Common myeloid progenitor, CD34-positive (primary cell): ENCODE data around the gene HTT.

Experiments used
- CTCF ChIA-PET: fragments of 350-600 bp; sonication (Branson Sonifier 250); formaldehyde crosslinking; loops from one replicate; lab custom pipeline; 2021; ENCODE audit warnings: antibody characterized with exemption; lab: Charles Lee
- POLR2A ChIA-PET: fragments of 350-600 bp; sonication (Branson Sonifier 250); formaldehyde crosslinking; loops from one replicate; lab custom pipeline; 2021; ENCODE audit warnings: antibody characterized with exemption; lab: Charles Lee
- DNase-seq, 3 donors: peaks; one replicate each; pipeline versions ENCODE4 v3.0.0 to v3.0.0-alpha.2; 2013
- H3K27ac ChIP-seq, 2 experiments: 1 replicate in 1 of 2; 2 replicates in 1 of 2; pipeline ENCODE4 v1.7.0; 2013; ENCODE audit warnings: inconsistent platforms in 2 of 2, low read length in 2 of 2, mild to moderate bottlenecking in 2 of 2, low read depth in 1 of 2, moderate library complexity in 1 of 2; ENCODE audit not compliant: severe bottlenecking in 2 of 2, insufficient read depth in 1 of 2, poor library complexity in 1 of 2
- H3K27me3 ChIP-seq, 5 experiments: replicated peaks in 2 of 5; 1 replicate in 3 of 5; 2 replicates in 2 of 5; pipeline versions ENCODE4 v1.6.1 to v1.7.0; 2013; ENCODE audit warnings: low read length in 4 of 5, mild to moderate bottlenecking in 2 of 5, moderate library complexity in 2 of 5, inconsistent platforms in 1 of 5; ENCODE audit not compliant: insufficient read depth in 5 of 5, control insufficient read depth in 4 of 5
- H3K36me3 ChIP-seq, 4 experiments: 1 replicate in 2 of 4; 2 replicates in 2 of 4; pipeline versions ENCODE4 v1.6.1 to v1.7.0; 2013; ENCODE audit warnings: low read length in 3 of 4, control low read depth in 1 of 4, mild to moderate bottlenecking in 1 of 4; ENCODE audit not compliant: control insufficient read depth in 4 of 4, insufficient read depth in 4 of 4
- H3K4me1 ChIP-seq, 4 experiments: 1 replicate in 3 of 4; 2 replicates in 1 of 4; pipeline versions ENCODE4 v1.6.1 to v1.7.1; 2013; ENCODE audit warnings: low read length in 3 of 4, mild to moderate bottlenecking in 3 of 4, control low read depth in 1 of 4, inconsistent platforms in 1 of 4, moderate library complexity in 1 of 4; ENCODE audit not compliant: control insufficient read depth in 4 of 4, insufficient read depth in 4 of 4; ENCODE audit errors: control extremely low read depth in 1 of 4
- H3K4me3 ChIP-seq, 7 experiments: 1 replicate in 4 of 7; 2 replicates in 3 of 7; pipeline versions ENCODE4 v1.5.1 to v1.7.0; 2013; ENCODE audit warnings: mild to moderate bottlenecking in 7 of 7, low read length in 6 of 7, moderate library complexity in 6 of 7, inconsistent platforms in 2 of 7, low read depth in 2 of 7, control low read depth in 1 of 7; ENCODE audit not compliant: insufficient read depth in 4 of 7, control insufficient read depth in 1 of 7; ENCODE audit errors: extremely low read depth in 1 of 7
- H3K9me3 ChIP-seq, 5 experiments: 1 replicate in 4 of 5; 2 replicates in 1 of 5; pipeline versions ENCODE4 v1.6.1 to v1.7.1; 2013; ENCODE audit warnings: low read length in 4 of 5, mild to moderate bottlenecking in 2 of 5, inconsistent platforms in 1 of 5, low read depth in 1 of 5, moderate library complexity in 1 of 5; ENCODE audit not compliant: control insufficient read depth in 4 of 5, insufficient read depth in 2 of 5; ENCODE audit errors: control extremely low read depth in 1 of 5
- WGBS: methylation state at CpG from one replicate; pipeline ENCODE4 v1.1.5; 2013; ENCODE audit not compliant: insufficient coverage; 5-methylcytosine and 5-hydroxymethylcytosine counted together

The HTT gene

DNA sequence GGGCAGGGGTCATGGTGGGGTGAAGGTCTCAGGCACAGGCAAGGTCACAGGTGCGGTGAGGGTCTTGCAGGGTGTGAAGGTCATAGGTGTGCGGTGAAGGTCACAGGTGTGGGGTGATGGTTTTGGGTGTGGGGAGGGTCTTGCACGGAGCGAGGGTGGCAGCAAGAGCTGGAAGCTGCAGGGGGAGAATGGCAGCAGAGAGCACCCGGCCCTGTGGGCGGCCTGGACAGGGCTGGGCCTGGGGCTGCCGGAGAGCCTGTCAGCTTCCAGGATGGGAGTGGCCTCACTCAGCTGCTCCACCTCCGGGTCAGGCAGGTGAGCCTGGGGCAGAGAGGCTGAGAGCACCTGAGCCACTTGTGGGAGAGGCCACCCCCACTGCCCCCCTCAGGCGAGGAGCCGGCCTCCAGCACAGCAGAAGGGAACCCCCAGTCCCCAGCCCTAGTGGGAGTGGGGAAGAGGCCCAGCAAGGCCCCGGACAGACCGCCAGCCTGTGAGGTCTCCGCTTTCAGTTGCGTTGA lies 176.0 kb downstream of the HTT start:
- no peak overlapping the region for H3K27ac ChIP-seq
- DNase-seq: no peak
- H3K9me3 ChIP-seq: no peaks in the 10 kb centered on the region
- ChIA-PET CTCF (no interaction called here), POLR2A (no interaction called here)
- H3K36me3 ChIP-seq: no peaks in the 10 kb centered on the region
- WGBS: 92% methylated on average over 12 of the region's 14 CpGs
- H3K4me3 ChIP-seq: no peak overlapping the region
- no peaks in the 10 kb centered on the region for H3K27me3 ChIP-seq
- H3K4me1 ChIP-seq: peaks cover 0 to 9% (median 6%) of the 10 kb centered on the region in 4 experiments

GRCh38 chr4:3250956-3251690 lies 176.6 kb downstream of the HTT start:
- ChIA-PET CTCF (no interaction called here), POLR2A (no interaction called here)
- no peak for DNase-seq
- Histone ChIP-seq H3K27ac (no peak overlapping the region), H3K4me3 (no peak overlapping the region), H3K36me3 (no peaks in the 10 kb centered on the region), H3K27me3 (no peaks in the 10 kb centered on the region), H3K4me1 (peaks cover 0 to 6% (median 3%) of the 10 kb centered on the region in 4 experiments), H3K9me3 (no peaks in the 10 kb centered on the region)
- WGBS: 98% methylated on average over 8 of the region's 19 CpGs

- 95% methylated on average over 10 of the region's 11 CpGs for WGBS
- ChIA-PET POLR2A (no interaction called here), CTCF (no interaction called here)
- H3K4me3 ChIP-seq: no peak overlapping the region
- no peaks in the 10 kb centered on the region for H3K9me3 ChIP-seq
- DNase-seq: no peak
- no peaks in the 10 kb centered on the region for H3K4me1 ChIP-seq
- no peak overlapping the region for H3K27ac ChIP-seq
- H3K27me3 ChIP-seq: no peaks in the 10 kb centered on the region
- no peaks in the 10 kb centered on the region for H3K36me3 ChIP-seq
These were observed 177.4 kb downstream of the HTT start for GRCh38 chr4:3251691-3252479.

DNA sequence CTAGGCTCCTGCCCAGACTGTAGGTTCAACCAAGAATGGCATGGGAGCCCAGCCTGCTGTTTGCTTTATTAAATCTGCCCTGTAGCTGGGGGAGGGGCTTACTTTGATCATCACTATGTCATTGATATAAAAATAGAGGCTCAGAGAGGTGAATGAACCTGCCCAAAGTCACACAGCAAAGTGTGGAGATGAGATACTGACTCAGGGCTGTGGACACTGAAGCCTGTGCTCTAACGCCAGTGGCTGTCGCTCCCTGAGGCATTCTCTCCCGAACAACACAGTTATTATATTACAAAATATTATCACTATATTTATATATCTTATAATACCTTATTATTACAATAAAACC lies 178.0 kb downstream of the HTT start:
- H3K4me1 ChIP-seq: no peaks in the 10 kb centered on the region
- H3K27me3 ChIP-seq: no peaks in the 10 kb centered on the region
- no peak overlapping the region for H3K27ac ChIP-seq
- POLR2A ChIA-PET: no interaction called here
- DNase-seq: no peak
- CTCF ChIA-PET: no interaction called here
- no peaks in the 10 kb centered on the region for H3K9me3 ChIP-seq
- no peaks in the 10 kb centered on the region for H3K36me3 ChIP-seq
- no CpG with 5 or more reads among the region's 3 CpGs for WGBS
- no peak overlapping the region for H3K4me3 ChIP-seq

GRCh38 chr4:3252831-3253641 lies 178.6 kb downstream of the HTT start:
- Histone ChIP-seq H3K4me3 (no peak overlapping the region), H3K36me3 (no peaks in the 10 kb centered on the region), H3K27ac (no peak overlapping the region), H3K4me1 (no peaks in the 10 kb centered on the region), H3K27me3 (no peaks in the 10 kb centered on the region), H3K9me3 (no peaks in the 10 kb centered on the region)
- DNase-seq: no peak
- ChIA-PET POLR2A (no interaction called here), CTCF (no interaction called here)
- 96% methylated on average over 38 of the region's 38 CpGs for WGBS

DNA sequence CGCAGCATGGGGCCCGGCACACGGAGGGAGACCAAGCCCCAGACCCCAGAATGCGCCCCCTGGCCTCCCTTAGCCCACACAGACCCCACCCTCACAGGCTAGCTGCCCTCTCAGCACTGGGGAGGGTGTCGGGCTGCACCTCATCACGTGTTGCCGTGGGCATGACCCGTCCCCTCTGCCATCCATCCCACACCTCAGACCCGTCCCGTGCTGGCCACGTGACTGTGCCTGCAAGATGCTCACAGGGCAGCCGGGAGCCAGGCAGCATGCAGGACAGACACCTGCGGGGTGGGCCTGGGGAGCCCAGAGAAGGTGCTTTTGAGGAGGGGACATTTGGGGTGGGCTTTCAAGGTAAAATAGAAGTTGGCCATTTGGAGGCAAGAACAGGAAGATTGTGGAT lies 179.3 kb downstream of the HTT start:
- CTCF ChIA-PET: no interaction called here
- Histone ChIP-seq H3K27me3 (no peaks in the 10 kb centered on the region), H3K4me3 (no peak overlapping the region), H3K27ac (no peak overlapping the region), H3K36me3 (no peaks in the 10 kb centered on the region), H3K4me1 (no peaks in the 10 kb centered on the region), H3K9me3 (no peaks in the 10 kb centered on the region)
- WGBS: 99% methylated on average over 9 of the region's 13 CpGs
- no peak for DNase-seq
- POLR2A ChIA-PET: no interaction called here
